DMS53 (cell line): ENCODE data around the gene KRT2.

Source experiments
- DNase-seq: peaks from one replicate; lab custom pipeline; 2025; lab: John Stamatoyannopoulos, UW

KRT2 gene

DNA sequence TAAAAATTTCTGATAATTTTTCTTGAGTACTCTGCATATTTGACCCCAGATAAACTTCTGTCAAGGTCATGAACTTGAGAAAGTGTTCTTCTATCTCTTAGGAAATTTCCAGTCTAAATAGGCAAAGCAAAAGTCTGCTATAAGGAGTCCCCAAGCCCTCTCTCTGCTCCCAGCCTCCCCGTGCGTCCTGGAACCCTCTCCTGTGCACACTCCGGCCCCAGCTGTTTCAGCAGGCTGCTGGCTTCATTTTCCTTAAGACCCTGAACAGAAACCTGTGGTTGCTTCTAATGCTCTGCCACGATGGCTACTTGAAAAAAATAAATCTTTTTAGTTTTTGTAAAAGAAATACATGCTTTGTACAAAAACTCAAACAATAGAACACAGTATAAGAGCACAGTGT is 14.7 kb downstream of the KRT2 start:
- no peak for DNase-seq

DNA sequence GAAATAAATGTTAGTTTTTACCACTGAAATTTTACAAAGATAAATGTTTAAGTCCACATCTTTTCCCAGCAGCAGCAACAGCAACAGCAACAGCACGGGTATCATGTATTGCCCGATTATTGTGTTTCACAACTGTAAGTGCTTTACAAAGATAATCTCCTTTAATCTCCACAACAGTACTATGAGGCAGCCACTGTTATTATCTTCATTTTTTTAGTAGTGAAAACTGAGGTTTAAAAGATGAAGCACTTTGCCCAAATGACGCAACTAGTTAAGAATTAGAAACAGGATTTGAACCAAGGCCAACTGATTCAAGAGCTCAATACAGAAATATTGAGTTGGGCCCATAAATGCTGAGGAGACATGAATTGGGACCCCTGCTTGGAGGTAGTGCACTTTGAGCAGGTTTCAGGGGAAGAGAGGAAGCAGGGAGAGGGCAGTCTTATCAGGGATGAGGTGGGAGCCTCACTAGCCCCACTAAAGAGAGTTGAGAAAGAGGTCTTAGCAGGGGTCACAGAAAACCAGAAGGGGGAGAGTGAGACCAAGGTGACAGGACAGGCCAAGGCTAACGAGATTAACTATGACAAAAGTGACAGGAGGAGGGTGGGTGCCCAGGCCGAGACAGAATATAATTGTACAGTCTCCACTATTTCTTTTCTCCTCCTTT is 15.3 kb downstream of the KRT2 start:
- DNase-seq: no peak

DNA sequence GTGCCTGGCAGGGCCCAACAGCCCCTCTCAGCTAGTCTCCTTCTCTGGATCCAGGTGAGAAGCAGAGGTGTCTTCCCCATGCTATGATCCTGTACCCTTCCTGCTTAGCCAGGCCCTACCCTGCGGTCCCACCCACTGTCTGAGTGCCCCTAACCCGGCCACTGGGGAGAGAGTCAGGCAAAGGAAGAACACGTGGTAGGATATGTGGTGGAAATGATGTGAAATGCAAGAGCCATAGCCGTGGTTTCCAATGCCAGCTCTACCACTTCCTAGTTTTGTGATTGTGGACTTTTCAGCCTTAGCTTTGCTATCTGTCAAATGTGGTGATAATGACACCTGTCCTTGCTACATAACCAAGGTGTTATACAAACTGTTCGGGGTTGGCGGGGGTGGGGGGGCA is 15.8 kb downstream of the KRT2 start:
- no peak for DNase-seq

DNA sequence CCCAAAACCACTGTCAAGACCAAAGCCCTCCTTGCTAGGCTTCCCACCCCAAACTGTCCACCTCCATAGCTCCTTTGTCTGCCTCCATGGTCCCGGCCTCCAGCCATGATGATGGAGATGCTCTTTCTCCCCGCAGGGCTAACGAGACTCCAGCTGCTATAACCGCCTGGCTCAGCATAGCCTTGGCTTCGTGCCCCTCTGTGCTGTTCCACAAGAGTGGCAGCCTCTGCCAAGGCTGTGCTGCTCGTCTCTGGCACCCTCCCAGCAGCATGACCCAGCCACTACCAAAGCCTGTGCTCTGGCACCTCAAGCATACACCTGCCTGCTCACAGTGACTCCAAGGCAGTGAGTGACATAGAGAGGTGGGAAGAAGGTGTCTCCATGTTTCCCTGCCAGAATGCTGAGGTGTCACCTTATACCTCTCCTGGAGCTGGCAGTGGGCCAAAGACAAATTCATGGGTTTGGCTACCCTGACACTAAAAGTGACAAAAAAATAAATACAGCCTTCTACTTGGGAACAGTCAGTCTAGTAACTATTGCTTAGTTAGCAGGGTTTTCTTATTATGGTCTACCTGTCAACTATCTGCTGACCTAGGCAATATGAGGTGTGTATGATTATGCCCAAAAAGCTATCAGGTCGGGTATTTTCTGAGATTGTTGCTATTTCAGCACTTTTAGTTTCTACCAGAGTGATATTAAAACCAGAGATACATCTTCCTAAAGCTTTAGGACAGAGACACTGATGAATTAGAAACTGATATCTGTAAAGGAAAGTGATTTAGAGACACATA is 17.6 kb downstream of the KRT2 start:
- no peak for DNase-seq

DNA sequence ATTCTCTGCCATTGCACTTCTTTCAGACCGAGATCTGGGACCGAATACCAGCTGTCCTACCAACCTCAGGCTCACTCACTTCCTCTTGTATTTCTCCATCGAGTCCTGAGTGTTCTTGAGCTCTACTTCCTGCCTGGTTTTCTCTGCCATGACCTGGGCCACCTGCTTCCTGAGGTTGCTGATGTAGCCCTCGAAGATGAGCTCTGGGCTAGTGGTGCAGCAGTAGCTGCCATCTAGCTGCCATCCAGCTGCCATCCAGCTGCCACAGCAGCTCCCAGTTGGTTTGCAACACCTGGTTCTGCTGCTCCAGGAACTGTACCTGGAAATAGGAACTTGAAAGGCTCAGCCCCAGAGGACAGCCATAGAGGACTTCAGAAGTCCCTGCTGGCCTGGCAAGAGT is 18.6 kb downstream of the KRT2 start:
- no peak for DNase-seq

DNA sequence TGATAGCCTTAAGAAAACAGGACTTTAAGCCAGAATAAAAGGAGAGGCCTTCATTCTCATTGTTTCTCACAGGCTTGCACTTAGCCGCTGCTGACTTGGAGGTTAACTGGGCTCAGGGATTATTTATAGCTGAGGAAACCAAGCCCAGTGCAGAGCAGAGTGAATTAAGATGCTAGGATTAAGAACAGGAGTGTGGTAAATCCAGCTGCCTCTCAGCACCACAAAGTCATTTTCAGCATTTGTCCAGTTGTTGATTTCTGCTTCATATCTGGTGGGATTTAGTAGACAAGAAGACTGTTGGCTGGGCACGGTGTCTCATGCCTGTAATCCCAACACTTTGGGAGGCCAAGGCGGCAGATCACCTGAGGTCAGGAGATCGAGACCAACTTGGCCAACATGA is 19.4 kb downstream of the KRT2 start:
- DNase-seq: no peak

DNA sequence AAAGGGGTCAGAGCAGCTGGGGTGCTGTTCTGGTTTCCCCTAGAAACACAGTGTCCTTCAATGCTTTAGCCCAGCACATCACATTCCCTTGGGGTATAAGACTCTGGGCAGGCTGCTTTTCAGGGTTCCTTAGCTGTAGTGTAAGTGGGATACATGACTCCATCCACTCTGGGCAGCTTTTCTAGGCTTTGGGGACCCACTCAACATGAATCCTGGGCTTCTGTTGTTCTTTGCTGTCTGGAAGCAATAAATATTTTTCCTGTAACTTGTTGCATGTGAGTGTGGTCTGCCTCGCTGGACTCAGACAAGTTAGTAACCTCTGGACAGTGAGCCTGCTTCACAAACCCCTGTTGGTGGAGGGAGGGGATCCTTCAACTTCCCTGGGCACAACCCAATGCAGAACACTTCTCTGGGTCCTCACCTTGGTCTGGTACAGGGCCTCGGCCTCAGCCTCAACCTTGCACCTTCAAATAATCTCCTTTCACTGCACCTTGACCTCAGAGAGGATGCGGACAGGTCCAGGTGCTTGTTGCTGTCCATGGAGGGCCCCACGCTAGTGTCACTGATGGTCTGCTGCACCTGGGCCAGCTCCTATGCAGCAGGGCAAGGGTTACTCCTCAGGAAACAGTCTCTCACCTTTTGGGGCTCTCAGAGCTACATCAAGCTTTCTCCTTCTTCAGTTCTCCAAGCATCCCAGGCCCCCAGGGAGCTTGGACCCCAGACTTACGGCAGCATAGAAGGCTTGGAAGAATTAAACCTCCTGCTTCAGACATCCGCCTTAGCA is 20.1 kb downstream of the KRT2 start:
- DNase-seq: no peak

DNA sequence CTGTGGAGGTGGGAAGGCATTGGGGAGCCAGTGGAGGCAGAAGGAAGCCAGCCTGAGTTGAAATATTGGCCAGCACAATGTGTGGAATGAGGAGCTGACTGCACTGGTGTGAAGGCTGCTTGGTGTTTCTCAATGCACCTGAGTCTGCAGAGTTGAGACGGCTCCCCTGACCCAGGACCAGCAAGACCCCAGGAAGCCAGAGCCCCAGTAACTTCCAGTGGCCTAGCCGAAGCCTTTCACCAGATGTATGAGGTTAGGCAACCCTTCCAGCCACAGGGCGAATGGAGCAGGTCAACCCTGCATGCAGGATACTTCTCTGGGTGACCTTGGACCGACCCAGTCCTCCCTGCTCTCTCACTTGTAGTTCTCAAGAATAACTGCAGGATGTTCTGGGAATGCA is 20.7 kb downstream of the KRT2 start:
- no peak for DNase-seq

DNA sequence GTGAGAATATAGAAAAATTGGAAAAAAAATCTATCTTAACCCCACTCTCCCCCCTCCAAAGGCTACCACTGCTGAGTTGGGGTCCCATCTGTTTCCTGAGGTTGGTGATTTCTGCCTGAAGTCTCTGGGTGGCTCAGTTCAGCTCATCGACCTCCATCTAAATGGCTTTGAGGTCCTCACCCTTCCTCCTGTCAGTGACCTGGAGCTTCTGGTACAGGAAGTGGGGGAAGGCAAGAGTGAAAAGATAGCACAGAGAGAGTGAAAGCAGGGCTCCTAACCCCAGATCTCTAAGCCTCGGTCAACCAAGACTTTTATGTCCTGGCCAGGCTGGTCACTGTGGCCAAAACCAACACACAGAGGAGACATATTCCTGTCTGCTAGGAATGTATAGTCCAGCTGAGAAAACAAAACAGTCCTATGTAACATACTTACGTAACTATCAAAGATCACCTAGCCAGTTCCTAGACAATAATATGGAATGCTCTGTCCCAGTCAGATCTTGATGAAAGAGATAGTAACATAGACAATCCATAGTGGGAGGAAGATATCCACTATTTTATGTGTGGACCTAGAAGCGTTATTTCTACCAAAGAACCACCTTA is 21.3 kb downstream of the KRT2 start:
- DNase-seq: no peak

DNA sequence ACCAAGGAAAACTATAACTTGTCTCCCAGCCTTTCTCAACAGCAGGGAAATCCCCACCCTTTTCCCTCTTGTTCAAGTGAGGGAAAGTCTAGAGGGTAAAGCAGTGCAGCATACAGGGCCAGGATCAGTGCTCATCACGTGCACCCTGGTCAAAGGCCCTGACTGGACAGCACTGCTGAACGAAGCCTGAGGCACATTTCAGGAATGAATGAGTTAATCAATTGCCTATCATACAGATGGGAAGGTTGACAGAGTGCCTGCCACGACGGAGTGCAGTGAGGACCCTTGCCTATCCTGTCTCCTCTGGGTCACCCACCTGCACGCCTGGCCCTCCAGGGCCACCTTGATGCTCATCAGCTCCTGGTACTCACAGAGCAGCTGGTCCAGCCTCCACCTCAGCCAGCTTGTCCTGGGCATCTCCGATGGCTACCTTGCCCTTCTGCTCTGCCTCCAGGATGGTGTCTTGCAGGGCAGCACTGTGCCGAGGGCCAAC is 22.0 kb downstream of the KRT2 start:
- no peak for DNase-seq

DNA sequence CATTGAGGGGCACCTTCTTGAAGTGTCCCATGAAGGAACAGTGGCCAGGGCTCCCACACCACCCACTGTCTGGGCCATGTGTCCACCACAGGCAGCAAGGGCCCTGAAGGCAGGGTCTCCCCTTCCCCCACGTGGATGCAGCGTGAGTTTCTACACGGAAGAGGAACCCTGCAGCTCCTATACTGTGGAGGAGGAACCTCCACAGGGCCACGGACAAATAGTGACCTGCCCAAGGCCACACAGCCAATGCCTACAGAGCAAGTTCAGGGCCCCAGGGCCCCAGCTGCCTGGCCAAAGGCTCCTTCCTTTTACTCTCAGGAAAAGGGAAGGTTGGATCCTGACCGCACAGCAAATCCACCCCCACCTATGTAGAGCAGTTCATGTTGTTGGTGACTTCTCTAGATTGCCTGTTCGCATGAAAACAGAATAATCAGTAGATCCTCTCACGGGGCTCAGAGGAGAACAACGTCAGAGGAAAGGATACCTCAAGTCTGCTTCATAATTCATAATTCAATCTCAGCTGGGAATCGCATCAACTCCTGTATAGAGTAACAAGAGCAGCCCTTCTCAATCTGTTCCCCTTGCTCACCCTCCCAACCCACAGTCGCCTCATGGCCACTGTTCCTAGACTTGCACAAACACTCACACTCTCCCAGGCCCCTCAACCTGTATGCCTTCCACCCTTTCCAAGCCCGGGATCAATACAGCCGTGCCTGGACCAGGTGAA is 22.6 kb downstream of the KRT2 start:
- DNase-seq: no peak

DNA sequence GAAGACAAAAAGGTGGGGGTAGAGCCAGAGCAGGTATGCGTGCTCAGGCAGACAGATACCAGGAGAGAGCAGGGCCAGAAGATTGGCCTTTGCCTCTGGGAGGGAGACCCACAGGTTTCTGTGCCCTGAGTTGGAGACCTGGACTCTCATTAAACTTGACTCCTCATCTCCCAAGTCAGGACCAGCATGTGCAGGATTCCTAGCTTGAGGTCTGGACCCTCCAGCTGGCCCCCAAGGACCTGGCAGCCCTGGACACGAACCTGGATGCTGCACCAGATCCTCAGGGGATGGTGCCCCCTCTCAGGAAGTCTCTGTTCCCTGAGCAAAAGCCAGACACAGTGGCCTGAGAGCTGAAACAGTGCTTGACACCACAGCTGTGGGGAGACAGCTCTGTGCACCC is 23.2 kb downstream of the KRT2 start:
- no peak for DNase-seq

DNA sequence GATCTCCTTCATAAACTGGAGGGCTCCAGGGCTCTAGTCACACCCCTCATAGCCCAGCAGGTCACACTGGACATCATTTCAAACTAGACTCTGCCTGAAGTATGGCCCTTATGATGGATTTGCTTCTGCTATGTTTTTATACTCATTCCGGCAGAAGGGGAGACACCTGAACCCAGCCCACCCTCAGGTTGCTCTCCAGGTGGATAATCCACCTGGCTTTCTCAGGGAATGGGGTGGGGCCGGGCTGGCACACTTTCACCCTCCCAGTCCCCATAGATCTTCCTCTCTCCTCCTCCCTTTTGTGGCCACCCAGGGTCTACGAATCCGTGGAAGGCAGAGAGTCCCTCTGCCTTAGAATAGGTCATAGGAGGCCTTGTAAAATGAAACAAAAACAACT is 23.9 kb downstream of the KRT2 start:
- no peak for DNase-seq

DNA sequence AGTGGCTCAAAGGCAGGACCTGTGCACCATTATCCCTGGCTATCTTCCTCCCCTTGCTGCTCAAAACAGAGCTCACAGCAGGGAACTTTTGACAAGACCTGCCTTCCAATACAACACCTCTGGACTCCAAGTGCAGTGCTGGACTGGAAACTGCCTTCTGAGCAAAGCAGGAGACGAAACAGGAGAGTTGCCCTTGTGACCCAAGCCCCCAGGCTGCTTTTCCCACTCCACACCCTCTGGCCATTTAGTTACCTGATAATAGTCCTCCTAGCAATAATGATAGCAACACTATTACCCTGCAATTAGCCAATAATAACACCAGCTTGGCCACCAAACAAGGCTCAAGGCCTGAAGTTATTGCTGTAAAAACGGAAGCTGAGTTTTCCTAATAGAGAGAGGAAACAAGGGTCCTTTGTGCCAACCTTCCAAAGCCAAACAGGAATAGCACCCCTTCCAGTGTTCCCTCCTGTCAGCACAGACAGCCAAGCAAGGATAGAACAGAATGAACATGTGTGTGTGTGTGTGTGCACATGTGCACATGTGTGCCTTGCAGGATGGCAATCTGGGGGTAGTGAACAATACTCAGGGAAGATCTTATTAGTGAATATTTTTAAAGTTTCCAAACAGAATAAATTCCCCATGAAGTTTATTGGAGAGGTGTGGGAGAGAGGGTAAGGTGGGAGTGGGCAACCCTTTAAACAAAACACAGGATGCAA is 24.5 kb downstream of the KRT2 start:
- no peak for DNase-seq

DNA sequence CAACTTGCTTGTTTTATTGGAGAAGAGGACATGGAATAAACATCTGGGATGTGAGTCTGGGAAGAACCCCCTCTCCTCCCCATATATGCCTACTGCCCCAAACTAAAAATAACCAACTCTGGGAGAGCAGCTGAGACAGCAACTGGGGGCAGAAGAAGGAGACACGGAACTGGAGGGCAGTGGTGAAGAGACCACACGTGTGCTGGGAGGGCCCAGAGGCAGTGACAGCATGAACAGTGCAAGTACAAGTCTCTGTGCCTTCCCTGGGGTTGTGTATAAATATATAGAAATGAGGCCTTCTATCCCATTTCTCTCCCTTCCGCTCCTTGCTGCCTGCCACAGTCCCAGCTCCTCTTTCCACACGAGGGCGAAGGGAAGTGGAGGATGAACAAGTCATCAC is 29.7 kb downstream of the KRT2 start:
- DNase-seq: no peak

DNA sequence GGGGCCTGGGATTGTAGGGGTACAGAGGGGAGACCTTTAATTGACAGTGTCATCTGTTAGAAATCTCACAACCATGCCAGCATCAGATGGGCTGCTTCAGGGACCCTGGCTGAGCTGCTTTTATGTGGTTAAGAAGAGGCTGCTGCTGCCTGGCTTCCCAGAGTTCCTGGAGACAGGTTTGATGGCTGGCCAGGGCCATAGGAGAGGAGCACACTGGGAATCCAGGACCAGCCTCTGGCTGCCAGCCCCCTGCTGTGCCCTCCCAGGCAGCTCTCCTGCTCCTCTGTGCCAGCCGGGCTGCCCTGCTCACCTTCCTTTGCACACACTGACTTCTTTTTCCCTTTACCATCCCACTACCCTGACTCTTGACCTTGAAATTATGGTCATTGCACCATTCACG is 33.1 kb downstream of the KRT2 start:
- DNase-seq: no peak

DNA sequence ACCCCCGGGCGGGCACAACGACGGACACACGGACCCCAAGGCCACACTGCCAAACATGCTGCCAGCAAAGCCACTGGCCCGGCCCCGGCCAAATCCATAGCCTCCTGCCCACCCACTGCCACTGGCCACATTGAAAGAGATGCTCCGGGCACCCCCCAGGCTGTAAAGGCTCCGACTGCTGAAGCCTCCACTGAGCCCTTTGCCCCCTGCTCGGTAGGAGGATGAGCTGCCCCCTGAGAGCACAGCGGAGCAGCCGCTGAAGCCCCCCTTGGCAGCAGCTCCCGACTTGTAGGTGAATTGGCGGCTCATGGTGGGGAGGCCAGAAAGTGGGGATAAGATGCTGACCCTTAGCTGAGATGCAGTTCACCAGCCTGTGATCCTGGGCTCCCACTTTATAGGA is 33.8 kb downstream of the KRT2 start, which contains the start of gene KRT73:
Gene KRT73 (minus strand): TSS at position 344 of the 400 bp plus-strand sequence. CDS start 35 bp downstream, at position 309.
- DNase-seq: no peak

DNA sequence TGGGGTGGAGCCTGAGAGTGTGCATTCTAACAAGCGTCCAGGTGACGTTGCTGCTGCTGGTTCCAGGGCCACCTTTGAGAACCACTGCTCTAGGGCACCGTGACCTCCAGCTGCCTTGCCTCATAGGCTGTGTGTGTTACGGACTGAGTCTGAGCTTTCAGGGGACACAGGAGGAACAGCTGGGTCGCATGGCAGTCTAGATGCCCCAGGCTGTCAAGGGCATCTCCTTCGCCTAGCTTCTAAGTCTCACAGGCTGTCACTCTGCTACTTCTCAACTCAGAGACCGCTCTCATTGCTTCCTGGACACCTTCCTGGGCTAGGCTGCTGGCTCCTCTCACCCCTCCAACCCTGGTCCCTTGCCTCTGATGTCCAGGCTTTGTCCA is 34.6 kb downstream of the KRT2 start:
- no peak for DNase-seq

DNA sequence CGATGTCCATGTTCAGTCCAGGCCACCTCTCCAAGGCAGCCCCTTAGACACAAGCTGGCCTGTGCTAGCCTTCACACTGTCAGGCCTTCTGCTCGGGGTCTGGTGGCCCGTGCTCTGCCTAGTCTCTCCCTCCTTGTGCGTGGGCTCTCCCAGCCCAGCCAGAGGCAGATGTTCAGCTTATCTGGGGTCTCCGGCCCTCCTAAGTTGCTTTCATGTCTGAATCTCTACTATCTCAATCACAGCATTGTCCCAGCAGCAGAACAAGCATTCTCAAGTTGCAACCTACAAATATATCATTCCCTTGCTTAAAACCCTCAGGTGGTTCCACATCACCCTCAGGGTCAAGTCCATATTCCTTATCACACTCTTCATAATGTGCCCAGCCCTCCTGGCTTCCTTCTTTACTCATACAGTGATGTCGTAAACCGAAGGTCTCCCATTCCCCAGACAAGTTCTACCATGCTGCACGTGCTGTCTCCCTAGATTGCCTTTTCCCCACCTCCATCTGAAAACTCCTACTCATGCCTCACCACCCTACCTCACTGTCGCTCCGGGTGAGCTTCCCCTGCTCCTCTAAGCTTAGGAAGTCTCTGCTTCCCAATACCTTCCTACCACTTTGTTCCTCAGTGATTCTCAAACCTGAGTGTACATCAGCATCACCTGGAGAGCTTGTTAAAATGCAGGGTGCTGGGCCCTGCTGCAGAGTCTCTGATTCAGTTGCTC is 35.2 kb downstream of the KRT2 start:
- DNase-seq: no peak

DNA sequence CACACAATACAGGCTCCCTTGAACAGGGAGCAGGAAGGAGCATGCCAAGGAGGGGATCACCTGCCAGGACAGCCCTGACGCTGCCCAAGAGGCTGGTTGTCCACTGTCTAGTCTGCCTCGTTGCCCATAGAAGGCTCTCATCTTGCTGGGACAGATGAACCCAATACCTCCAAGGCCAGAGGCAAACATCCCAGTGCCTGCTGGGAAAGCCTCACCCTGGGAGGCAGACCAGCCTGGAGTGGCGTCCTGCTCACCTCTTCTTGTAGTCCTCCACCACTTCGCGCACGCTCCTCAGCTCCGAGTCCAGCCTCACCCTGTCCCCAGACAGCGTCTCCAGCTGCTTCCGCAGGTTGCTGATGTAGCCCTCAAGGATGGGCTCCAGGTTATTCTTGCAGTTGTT is 36.1 kb downstream of the KRT2 start:
- DNase-seq: no peak
